SK-N-SH (cell line): ENCODE data around the gene PTBP2. TPM values are rescaled to one million over a fixed set of nuclear protein-coding genes. Genes with fewer than 3 reads are reported as not detected.

ENCODE experiments used
- CTCF ChIA-PET: fragments of 300-600, 350-600 bp; formaldehyde crosslinking; extraction: SDS; loops from one replicate; lab custom pipeline; 2021; lab: Yijun Ruan, JAX
- POLR2A ChIA-PET: fragments of 350-600 bp; sonication (Branson Sonifier 250); formaldehyde crosslinking; extraction: SDS; loops from one replicate; lab custom pipeline; 2020; ENCODE audit warnings: antibody characterized with exemption, inconsistent platforms; lab: Yijun Ruan, JAX
- DNase-seq: peaks from one replicate; pipeline ENCODE4 v3.0.0; 2012
- H2AFZ ChIP-seq: fragments of 200-600 bp; sonication (generic); 2 replicates; pipeline ENCODE4 v1.8.1; 2016; ENCODE audit warnings: antibody characterized with exemption, mild to moderate bottlenecking, low read depth
- H3F3A ChIP-seq: fragments of 200-600 bp; sonication (generic); replicated peaks from 2 replicates; pipeline ENCODE3; 2016; ENCODE audit warnings: antibody characterized with exemption, mild to moderate bottlenecking; ENCODE audit not compliant: insufficient read depth
- H3K27ac ChIP-seq, 2 experiments: fragments of 200-500 bp in 1 of 2; fragments of 200-600 bp in 1 of 2; sonication (Bioruptor generic) in 1 of 2; sonication (generic), shearing (Covaris generic) in 1 of 2; 2 replicates each; pipeline versions ENCODE4 v1.5.1 to v1.6.1; 2014 to 2016; ENCODE audit warnings: low read depth in 2 of 2, inconsistent platforms in 1 of 2, low read length in 1 of 2, mild to moderate bottlenecking in 1 of 2, mixed read lengths in 1 of 2
- H3K27me3 ChIP-seq: fragments of 200-600 bp; sonication (generic), shearing (Covaris generic); 2 replicates; pipeline ENCODE4 v1.6.1; 2016; ENCODE audit warnings: mixed run types; ENCODE audit not compliant: insufficient read depth
- H3K36me3 ChIP-seq, 2 experiments: fragments of 200-500 bp in 1 of 2; fragments of 200-600 bp in 1 of 2; sonication (Bioruptor generic) in 1 of 2; sonication (generic) in 1 of 2; replicated peaks in 1 of 2; 2 replicates each; pipeline versions ENCODE3 to v1.5.1; 2014 to 2016; ENCODE audit warnings: low read length in 1 of 2, mild to moderate bottlenecking in 1 of 2; ENCODE audit not compliant: insufficient read depth in 2 of 2, control insufficient read depth in 1 of 2
- H3K4me1 ChIP-seq, 2 experiments: fragments of 200-500 bp in 1 of 2; fragments of 200-600 bp in 1 of 2; sonication (Bioruptor generic) in 1 of 2; sonication (generic), shearing (Covaris generic) in 1 of 2; 2 replicates each; pipeline versions ENCODE4 v1.5.1 to v1.6.1; 2014 to 2016; ENCODE audit warnings: low read depth in 1 of 2, low read length in 1 of 2, mixed run types in 1 of 2; ENCODE audit not compliant: insufficient read depth in 2 of 2, control insufficient read depth in 1 of 2
- H3K4me2 ChIP-seq: fragments of 200-600 bp; sonication (generic), shearing (Covaris generic); 2 replicates; pipeline ENCODE4 v1.6.1; 2017; ENCODE audit warnings: mixed run types
- H3K4me3 ChIP-seq, 2 experiments: fragments of 200-500 bp in 1 of 2; fragments of 200-600 bp in 1 of 2; sonication (Bioruptor generic) in 1 of 2; sonication (generic), shearing (Covaris generic) in 1 of 2; 2 replicates each; pipeline versions ENCODE4 v1.5.1 to v1.8.1; 2014 to 2016; ENCODE audit warnings: low read depth in 2 of 2, inconsistent platforms in 1 of 2, low read length in 1 of 2, mild to moderate bottlenecking in 1 of 2, mixed read lengths in 1 of 2, moderate library complexity in 1 of 2
- H3K79me2 ChIP-seq: fragments of 200-600 bp; sonication (generic); 2 replicates; pipeline ENCODE4 v1.8.1; 2017; ENCODE audit warnings: mild to moderate bottlenecking; ENCODE audit not compliant: insufficient read depth
- H3K9ac ChIP-seq: fragments of 200-600 bp; sonication (generic); 2 replicates; pipeline ENCODE4 v1.6.1; 2017; ENCODE audit warnings: mixed run types
- H3K9me2 ChIP-seq: fragments of 200-600 bp; sonication (generic); 2 replicates; pipeline ENCODE4 v1.6.1; 2017; ENCODE audit warnings: mixed run types
- H3K9me3 ChIP-seq: fragments of 200-600 bp; sonication (generic); 2 replicates; pipeline ENCODE4 v1.6.1; 2017; ENCODE audit warnings: mixed run types, mild to moderate bottlenecking, moderate library complexity
- H4K20me1 ChIP-seq: fragments of 200-600 bp; sonication (generic); 2 replicates; pipeline ENCODE4 v1.6.1; 2017; ENCODE audit warnings: mild to moderate bottlenecking, mixed run types; ENCODE audit not compliant: insufficient read depth
- CHD2 ChIP-seq: fragments of 150-350 bp; IDR thresholded peaks from 2 replicates; pipeline ENCODE4 v1.6.1; 2018; ENCODE audit warnings: low read length; ENCODE audit not compliant: partially characterized antibody
- EP300 ChIP-seq, 2 experiments: IDR thresholded peaks; 2 replicates each; pipeline versions ENCODE4 v1.4.0 to v1.6.1; 2012; ENCODE audit warnings: borderline replicate concordance in 1 of 2, low read depth in 1 of 2, low read length in 1 of 2
- FOSL2 ChIP-seq: IDR thresholded peaks from 2 replicates; pipeline ENCODE4 v1.4.0; 2012; ENCODE audit warnings: low read depth, mild to moderate bottlenecking, moderate library complexity, borderline replicate concordance
- FOXJ3 ChIP-seq: sonication (generic); formaldehyde crosslinking; IDR thresholded peaks from 2 replicates; pipeline ENCODE4 v1.5.1; 2020; ENCODE audit warnings: mild to moderate bottlenecking, missing genetic modification reagents
- GATA2 ChIP-seq: sonication (generic); formaldehyde crosslinking; IDR thresholded peaks from 2 replicates; pipeline ENCODE4 v1.5.0; 2020; ENCODE audit warnings: mild to moderate bottlenecking, missing genetic modification reagents
- POLR2AphosphoS5 ChIP-seq: IDR thresholded peaks from 2 replicates; pipeline ENCODE4 v1.6.1; 2012; ENCODE audit warnings: low read depth, low read length
- RAD21 ChIP-seq: IDR thresholded peaks from 2 replicates; pipeline ENCODE4 v1.6.1; 2012; ENCODE audit warnings: mild to moderate bottlenecking, low read length
- RCOR1 ChIP-seq: fragments of 150-350 bp; IDR thresholded peaks from 2 replicates; pipeline ENCODE4 v1.6.1; 2017; ENCODE audit warnings: antibody characterized with exemption, low read length
- RFX5 ChIP-seq: IDR thresholded peaks from 2 replicates; pipeline ENCODE4 v1.6.1; 2012; ENCODE audit warnings: mild to moderate bottlenecking, improper control_type of control experiment, low read length
- RXRA ChIP-seq: IDR thresholded peaks from 2 replicates; pipeline ENCODE4 v1.4.0; 2012; ENCODE audit warnings: low read depth, mild to moderate bottlenecking, borderline replicate concordance
- SMC3 ChIP-seq: IDR thresholded peaks from 2 replicates; pipeline ENCODE4 v1.6.1; 2012; ENCODE audit warnings: low read depth, low read length, improper control_type of control experiment
- TCF12 ChIP-seq: IDR thresholded peaks from 2 replicates; pipeline ENCODE4 v1.4.0; 2012
- WGBS: methylation state at CpG from one replicate; pipeline ENCODE4 v1.1.6; 2017; ENCODE audit warnings: low lambda C conversion rate; 5-methylcytosine and 5-hydroxymethylcytosine counted together
- polyA plus RNA-seq, 3 experiments: library from polyadenylated mRNA; depleted of rRNA; stranded (reverse); fragments of >200 nt; gene quantifications; 2 replicates each; pipeline ENCODE4 v1.2.3, GENCODE V29; 2012

The PTBP2 gene
- polyA plus RNA-seq, 1 of the 3 experiments (the other 2 are of a cell fraction), result 7.3 TPM

DNA sequence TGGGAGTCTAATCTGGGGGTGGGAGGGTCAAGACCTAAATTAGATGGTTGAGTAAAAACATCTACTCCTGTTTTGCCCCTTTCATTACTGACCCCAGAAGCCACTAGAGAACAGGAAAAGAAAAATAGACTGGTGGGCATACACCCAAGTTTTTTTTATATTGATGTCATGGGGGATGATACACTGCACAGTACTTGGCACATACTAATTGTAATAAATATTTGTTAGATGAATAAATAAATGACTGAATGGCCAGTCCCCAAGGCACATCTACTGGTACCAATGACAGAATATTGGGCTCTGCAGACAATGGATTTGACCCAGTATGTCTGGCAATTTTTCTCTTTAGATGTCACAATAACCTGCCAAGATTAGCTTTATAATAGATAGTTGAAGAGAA, 36.8 kb upstream of the PTBP2 start:
- no peaks in the 10 kb centered on the region for H3K79me2 ChIP-seq
- ChIA-PET CTCF (no interaction called here), POLR2A (no interaction called here)
- H4K20me1 ChIP-seq, result no peaks in the 10 kb centered on the region
- no peak overlapping the region for H3K4me3 ChIP-seq
- H3K9me3 ChIP-seq, result no peaks in the 10 kb centered on the region
- H3K36me3 ChIP-seq, result no peaks in the 10 kb centered on the region
- no peak overlapping the region for H2AFZ ChIP-seq
- peaks cover 0 to 3% of the 10 kb centered on the region in 2 experiments; a peak in 1 of 4 replicates for H3K4me1 ChIP-seq
- H3K4me2 ChIP-seq, result no peak overlapping the region
- TF ChIP-seq TCF12 (no peak), RAD21 (no peak)
- TF ChIP-seq, all 33 proteins: peak for 0
- DNase-seq, result no peak
- Histone ChIP-seq H3K27ac (no peak overlapping the region), H3K27me3 (no peaks in the 10 kb centered on the region), H3K9me2 (no peaks in the 10 kb centered on the region), H3F3A (no peaks in the 10 kb centered on the region), H3K9ac (no peak overlapping the region)

DNA sequence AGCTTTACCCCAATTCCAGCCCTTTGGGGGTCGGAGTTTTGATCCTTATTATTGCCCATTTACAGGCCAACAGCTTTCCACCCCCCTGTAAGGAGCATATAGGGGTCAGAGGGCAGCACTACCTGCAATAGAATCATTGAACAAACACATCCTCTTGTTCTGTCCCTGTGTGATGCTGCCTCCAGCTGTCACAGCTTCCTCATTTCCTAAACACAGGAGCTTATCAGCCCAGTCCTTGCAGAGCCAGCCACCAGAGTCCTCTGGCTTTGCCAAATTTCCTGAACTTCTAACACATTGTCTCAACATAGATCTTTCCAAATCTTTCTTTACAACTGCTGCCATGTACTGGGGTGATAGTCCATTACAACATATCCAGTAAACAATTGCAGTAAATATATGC, 32.8 kb upstream of the PTBP2 start:
- no peak overlapping the region for H3K4me3 ChIP-seq
- H3K9ac ChIP-seq, result no peak overlapping the region
- no peak for TF ChIP-seq RXRA
- TF ChIP-seq RAD21, result peak; percentile 65
- TF ChIP-seq SMC3, result peak; percentile 21; the same call in 1 of the 2 replicates
- H2AFZ ChIP-seq, result no peak overlapping the region
- H3K27me3 ChIP-seq, result no peaks in the 10 kb centered on the region
- no peaks in the 10 kb centered on the region for H3F3A ChIP-seq
- peaks cover 0 to 3% of the 10 kb centered on the region in 2 experiments; a peak in 1 of 4 replicates for H3K4me1 ChIP-seq
- 0 out of 4 replicates have a peak overlapping the region, but pooled peaks of 1 of the 2 experiments have one; percentile 17 for H3K27ac ChIP-seq
- 22% methylated on average over 1 of the region's 1 CpG for WGBS
- CTCF ChIA-PET, result interaction anchor here (0.7 to 1.2 kb wide), 4 partner anchors 9 to 732 kb away, joined by 3 to 8 read pairs (median 4); no protein-coding TSS in a partner anchor
- DNase-seq, result peak; percentile 37
- no peaks in the 10 kb centered on the region for H3K9me2 ChIP-seq
- H3K36me3 ChIP-seq, result no peaks in the 10 kb centered on the region
- H3K9me3 ChIP-seq, result no peaks in the 10 kb centered on the region
- POLR2A ChIA-PET, result no interaction called here
- no peaks in the 10 kb centered on the region for H4K20me1 ChIP-seq
- H3K79me2 ChIP-seq, result no peaks in the 10 kb centered on the region
- H3K4me2 ChIP-seq, result no peak overlapping the region

DNA sequence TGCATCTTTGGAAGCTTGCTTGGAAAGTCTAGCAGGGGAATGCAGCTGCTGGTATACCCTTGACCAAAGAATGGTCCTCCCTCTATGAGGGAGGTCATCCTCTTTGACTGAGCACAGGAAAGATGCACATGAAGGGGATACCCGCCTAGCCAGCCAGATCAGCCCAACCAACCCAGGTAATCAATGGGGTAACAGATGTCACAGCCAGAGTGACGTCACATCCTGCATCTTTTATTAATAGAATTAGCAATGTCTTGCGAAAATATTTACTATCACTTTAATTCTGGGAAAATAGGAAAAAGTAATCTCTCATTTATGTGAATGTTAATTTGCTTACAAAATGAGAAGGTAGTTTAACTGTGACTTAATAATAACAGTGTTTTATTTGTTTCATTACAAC, 25.6 kb upstream of the PTBP2 start:
- Histone ChIP-seq H3F3A (no peaks in the 10 kb centered on the region), H3K9me2 (no peaks in the 10 kb centered on the region), H3K9me3 (no peaks in the 10 kb centered on the region), H3K4me2 (no peak overlapping the region), H3K27ac (no peak overlapping the region), H3K9ac (no peak overlapping the region), H3K4me3 (no peak overlapping the region), H3K27me3 (no peaks in the 10 kb centered on the region), H2AFZ (no peak overlapping the region), H3K79me2 (no peaks in the 10 kb centered on the region), H3K36me3 (no peaks in the 10 kb centered on the region), H3K4me1 (no peaks in the 10 kb centered on the region; a peak in 1 of 4 replicates), H4K20me1 (no peaks in the 10 kb centered on the region)
- DNase-seq, result no peak
- TF ChIP-seq POLR2AphosphoS5, result no peak
- CTCF ChIA-PET, result no interaction called here
- WGBS, result 67% methylated on average over 3 of the region's 3 CpGs
- POLR2A ChIA-PET, result no interaction called here

DNA sequence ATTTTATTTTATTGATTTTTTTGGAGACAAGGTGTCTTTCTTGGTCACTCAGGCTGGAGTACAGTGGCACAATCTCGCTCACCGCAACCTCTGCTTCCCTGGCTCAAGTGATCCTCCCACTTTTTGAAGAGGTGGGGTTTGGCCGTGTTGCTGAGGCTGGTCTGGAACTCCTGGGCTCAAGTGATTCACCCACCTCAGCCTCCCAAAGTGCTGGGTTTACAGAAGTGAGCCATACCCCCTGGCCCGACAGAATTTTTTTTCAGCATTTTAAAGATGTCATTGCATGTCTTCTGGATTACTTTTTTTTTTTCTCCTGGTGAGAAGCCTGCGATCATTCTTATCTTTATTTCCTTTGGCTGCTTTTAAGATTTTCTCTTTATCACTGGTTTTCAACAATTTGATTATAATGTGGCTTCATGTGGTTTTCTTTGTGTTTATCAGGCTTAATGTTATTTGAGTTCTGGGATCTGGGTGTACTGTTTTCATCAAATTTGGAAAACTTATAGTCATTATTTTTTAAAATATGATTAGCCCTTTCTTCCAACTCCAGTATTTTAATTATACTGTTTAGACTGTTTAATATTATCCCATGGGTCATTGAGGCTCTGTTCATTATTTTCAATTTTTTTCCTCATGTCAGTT, 23.1 kb upstream of the PTBP2 start:
- no peaks in the 10 kb centered on the region for H3K9me3 ChIP-seq
- 40% methylated on average over 5 of the region's 5 CpGs for WGBS
- no peak overlapping the region for H3K9ac ChIP-seq
- CTCF ChIA-PET, result interaction anchor here (1.4 kb wide), 1 partner anchor 10 kb away, joined by 4 read pairs; no protein-coding TSS in a partner anchor
- no peaks in the 10 kb centered on the region for H3K36me3 ChIP-seq
- no peak overlapping the region for H2AFZ ChIP-seq
- H3K27ac ChIP-seq, result no peak overlapping the region
- TF ChIP-seq EP300 (IDR thresholded peaks at IDR 0.05; ENCODE audit: borderline replicate concordance in 1 of 2, low read depth in 1 of 2, low read length in 1 of 2), result peak in 1 of 2 experiments; percentile 90; a peak in 2 of 4 replicates
- peak; percentile 59; the same call in 1 of the 2 replicates for TF ChIP-seq GATA2 (CRISPR knock-in tag)
- no peak for TF ChIP-seq RFX5
- 0 out of 2 replicates have a peak, but pooled peaks have one; percentile 62 for TF ChIP-seq FOXJ3
- TF ChIP-seq RCOR1, result peak; percentile 80; the same call in 1 of the 2 replicates
- TF ChIP-seq CHD2, result peak; percentile 21
- TF ChIP-seq FOSL2, result no peak
- no peak overlapping the region for H3K4me2 ChIP-seq
- no peaks in the 10 kb centered on the region for H4K20me1 ChIP-seq
- no peaks in the 10 kb centered on the region for H3F3A ChIP-seq
- no peaks in the 10 kb centered on the region; a peak in 1 of 4 replicates for H3K4me1 ChIP-seq
- no peaks in the 10 kb centered on the region for H3K79me2 ChIP-seq
- POLR2A ChIA-PET, result no interaction called here
- H3K27me3 ChIP-seq, result no peaks in the 10 kb centered on the region
- H3K4me3 ChIP-seq, result no peak overlapping the region
- H3K9me2 ChIP-seq, result no peaks in the 10 kb centered on the region
- DNase-seq, result peak; percentile 27
